NCI-H526 treated with DMSO at 0.1 percent for 48 hours (cell line): ENCODE data around the gene HPCAL1.

Experiments
- DNase-seq: peaks from one replicate; lab custom pipeline; 2025; lab: John Stamatoyannopoulos, UW

Gene HPCAL1

DNA sequence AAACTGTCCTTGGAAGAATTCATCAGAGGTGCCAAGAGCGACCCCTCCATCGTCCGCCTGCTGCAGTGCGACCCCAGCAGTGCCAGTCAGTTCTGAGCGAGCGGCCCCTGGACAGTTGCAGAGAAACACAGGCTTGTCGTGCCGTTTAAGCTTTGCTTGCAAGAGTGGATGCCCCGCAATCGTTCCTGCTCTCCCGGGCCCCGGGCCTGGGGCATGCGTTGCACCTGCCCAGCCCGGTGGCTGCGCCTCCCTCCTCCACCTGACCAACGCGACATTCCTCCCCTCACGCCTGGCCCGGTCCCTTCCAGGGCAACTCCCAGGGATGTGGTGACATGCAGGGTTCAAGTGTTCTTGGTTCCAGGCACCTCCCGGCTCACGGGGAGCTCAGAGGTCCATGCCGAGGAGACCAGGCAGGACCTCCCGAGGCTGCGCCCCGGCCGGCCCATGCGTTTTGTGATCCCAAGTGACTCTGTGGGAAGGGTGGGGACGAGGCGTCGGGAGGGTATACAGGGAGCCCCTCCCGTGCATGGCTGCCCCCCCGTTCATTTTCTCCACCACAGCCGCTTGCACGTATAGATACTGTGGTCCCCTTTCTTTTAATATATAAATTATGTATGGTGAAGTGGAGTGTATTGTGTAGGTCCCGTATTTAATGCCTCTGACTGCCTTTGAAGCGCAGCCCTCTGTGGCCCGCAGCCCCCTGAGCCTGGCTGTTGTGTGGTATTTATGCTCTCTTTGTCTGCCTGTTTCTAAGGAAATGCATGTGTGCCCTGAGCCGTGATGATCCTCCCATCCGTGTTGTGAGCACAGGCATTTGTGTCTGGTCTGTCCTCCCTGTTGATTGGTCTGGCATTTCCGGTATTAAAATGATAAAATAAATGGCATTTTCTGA lies 124.3 kb downstream of the HPCAL1 start:
- DNase-seq = no peak

DNA sequence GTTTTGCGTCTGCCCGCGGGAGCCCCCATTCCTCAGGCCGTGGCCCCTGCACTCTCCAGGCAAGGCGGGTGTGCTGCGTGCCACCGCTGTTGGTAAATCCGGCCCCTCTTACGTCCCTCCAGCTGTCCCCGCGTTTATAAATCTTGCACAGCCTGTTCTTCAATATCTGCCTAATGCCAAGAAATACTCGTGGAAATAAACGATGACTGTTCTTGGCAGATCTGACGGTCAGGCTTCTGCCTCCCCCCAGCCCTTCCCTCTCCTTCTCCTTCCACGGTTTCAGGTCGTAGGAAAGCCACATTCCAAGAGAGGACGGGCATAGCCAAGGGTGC lies 124.9 kb downstream of the HPCAL1 start:
- DNase-seq = no peak

DNA sequence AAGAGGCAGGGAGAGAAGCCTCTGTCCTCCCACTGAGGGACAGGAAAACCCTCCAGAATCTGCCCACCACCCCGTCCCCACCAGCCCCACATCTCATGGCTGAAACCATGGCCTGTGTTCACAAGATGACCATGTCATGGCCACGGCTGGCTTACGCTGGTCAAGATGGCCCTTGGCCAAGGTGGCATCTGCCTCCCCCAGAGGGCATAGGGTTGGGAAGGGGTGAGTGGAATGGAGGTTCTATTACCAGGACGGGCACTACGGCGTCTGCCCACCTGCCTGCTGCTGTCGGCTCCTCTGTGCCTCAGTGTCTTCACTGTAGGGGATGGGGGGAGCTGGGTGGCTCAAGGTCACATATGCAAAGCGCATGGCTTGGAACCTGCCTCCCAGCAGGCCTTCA lies 125.7 kb downstream of the HPCAL1 start:
- no peak for DNase-seq

DNA sequence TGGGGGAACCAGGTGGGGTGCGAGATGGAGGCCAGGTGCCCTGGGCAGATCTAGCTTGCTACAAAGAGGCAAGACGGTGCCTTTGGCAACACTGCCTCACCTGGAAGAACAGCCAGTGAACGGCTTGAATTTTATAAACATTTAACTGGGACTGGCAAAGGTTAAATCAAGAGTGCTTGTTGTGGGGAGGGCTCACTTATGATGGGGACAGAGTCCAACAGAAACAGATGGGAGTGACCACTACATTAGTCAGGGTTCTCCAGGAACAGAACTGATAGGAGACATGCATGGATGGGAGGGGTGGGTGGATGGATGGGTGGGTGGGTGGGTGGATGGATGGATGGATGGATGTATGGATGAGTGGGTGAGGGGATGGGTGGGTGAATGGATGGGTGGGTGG lies 126.2 kb downstream of the HPCAL1 start:
- no peak for DNase-seq

DNA sequence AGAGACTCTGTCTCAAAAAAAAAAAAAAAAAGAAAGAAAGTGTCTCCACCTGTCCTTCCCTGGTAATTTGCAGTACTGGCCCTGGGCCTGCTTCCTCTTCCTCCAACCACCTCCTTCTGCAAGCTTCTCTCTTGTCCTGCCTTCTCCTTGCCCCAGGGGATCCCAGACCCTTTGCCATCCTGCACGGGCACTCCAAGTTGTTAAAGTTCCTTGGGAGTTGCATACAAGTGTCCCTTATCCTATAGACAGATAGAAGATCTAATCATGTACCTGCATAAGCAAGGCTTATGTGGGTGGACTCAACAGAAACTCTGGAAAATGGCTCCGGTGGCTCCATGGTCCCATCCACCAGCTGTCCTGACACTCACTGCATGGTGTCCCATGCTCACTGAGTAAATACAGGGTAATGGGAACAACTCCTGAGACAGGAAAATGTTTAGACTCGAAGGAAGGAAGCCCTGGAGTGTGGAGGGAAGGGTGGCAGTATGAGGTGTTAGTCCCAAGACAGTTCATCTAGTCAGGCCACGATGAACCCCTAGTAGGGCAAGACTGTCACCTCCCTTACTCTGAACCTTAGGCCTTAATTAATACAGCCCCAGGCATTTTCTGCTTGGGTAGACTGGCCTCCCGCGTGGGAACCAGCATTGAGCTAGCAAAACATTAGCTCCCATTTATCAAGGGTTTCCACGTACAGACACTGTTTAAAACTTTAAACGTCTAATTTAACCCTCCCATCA lies 128.3 kb downstream of the HPCAL1 start:
- DNase-seq = no peak

DNA sequence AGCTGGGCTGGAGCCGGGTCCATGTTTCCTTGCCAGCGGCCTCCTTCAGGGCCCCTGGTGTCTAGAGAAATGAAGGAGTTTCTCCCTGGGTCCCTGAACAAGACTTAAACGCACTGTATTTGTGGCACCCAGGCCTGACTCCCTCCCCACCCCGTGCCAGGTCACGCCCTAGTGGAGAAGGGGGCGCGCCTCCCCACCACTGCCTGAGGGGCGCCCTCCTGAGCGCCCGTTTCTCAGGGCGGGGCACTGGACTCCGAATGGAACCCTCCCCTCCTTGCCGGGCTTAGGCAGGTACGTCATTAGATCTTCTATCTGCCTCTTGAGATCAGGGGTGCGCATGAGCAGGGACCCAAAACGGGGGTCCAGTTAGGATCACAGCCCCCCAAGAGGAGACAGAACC lies 129.1 kb downstream of the HPCAL1 start:
- DNase-seq = no peak

DNA sequence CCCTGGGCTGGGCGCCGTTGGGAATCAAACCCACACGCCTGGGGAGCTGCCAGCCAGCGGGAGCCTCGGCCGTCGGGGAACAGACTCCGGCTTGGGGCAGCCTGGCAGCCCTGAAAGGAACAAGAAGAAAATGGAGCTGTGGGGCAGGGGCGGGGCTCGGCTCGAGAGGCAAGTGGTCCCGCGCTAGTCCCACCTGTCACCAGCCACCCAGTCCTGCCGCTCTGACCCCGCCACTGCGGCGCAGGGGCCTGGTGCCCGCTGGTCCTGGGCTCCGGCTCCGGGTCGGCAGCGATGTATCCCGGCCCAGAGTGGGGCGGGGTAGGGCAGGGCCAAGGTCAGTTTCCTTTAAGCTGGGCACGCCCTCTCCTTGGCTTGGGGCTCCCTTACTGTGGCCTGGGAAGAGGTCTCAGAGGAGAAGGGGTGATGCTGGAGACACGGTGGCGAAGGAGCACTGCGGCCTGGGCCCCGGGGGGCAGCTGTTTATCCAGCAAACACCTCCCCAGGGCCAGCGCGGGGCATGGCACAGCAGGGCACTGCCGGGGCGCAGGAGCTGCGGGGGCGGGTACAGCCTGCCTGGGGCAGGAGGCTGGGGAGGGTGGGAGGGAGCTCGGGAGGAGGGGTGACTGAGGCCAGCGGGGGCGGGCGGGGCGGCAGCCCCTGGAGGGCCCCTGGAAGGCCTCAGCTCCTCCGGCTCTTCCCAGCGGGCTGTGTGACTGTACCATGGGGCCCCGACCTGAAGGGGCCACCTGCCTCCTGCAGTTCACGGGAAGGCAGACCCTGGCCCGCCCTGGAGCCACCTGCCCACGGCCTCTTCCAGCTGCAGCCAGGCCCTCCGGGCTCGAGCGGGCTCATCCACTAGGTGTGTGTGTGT lies 129.8 kb downstream of the HPCAL1 start:
- no peak for DNase-seq

DNA sequence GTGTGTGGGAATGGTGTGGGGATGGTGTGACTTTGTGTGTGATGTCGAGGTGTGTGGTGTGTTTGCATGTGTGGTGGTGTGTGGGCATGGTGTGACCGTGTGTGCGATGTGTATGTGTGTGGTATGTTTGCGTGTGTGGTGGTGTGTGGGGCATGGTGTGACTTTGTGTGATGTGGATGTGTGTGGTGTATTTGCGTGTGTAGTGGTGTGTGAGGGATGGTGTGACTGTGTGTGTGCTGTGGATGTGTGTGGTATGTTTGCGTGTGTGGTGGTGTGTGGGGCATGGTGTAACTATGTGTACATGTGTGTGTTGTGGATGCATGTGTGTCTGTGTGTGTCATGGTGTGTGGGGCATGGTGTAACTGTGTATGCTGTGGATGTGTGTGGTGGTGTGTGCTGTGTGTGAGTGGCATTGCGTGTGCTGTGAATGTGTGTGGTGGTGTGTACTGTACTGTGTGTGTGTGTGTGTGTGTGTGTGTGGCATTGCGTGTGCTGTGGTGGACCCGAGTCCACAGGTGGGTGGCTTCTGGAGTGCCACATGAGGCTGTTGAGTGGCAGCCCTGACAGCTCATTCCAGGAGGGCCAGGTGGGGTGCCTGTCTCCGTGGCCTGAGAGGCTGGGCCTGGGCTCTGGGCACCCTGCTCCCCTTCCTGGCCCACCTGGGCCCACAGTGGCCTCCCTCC lies 130.7 kb downstream of the HPCAL1 start:
- DNase-seq = no peak

DNA sequence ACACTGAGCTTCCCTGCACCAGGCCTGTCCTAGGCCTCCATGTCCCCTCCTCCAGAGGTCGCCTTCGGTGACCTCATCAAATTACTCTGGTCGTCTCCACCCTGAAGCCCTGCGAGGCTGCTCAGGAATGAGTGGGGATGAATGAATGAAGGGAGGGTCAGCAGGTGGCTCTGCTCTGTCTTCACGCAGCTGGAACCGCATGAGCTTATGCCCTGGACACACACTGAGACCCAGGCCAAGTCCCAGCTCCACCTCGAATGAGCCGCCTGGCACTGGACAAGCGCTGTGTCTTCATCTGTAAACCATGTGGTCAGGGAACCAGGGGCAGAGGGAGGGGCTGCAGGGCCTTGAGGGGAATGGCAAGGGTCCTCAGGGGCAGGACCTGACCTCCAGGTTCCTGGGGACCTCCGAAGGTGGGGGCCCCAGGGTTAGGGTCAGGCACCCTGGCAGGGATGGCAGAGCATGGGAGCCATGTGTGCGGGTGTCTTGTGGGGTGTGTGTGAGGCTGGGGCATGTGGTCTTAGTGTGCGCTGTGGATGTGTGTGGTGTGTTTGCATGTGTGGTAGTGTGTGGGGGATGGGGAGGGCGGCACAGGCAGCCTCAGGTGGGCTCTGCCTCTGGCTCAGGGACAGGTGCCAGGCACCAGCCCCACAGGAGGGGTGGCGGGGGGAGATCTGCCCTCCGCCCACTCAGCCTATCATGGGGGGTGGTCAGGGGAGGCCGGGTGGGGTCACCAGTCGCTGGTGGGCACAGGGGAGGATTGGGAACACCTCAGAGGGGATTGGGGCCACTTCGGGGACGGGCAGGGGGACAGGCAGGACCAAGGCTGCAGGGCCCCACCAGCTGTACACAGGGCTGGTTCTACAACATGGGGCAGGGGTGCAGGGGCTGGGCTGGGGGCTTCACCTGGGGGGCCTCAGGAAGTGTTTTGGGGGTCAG lies 131.5 kb downstream of the HPCAL1 start:
- DNase-seq = no peak

DNA sequence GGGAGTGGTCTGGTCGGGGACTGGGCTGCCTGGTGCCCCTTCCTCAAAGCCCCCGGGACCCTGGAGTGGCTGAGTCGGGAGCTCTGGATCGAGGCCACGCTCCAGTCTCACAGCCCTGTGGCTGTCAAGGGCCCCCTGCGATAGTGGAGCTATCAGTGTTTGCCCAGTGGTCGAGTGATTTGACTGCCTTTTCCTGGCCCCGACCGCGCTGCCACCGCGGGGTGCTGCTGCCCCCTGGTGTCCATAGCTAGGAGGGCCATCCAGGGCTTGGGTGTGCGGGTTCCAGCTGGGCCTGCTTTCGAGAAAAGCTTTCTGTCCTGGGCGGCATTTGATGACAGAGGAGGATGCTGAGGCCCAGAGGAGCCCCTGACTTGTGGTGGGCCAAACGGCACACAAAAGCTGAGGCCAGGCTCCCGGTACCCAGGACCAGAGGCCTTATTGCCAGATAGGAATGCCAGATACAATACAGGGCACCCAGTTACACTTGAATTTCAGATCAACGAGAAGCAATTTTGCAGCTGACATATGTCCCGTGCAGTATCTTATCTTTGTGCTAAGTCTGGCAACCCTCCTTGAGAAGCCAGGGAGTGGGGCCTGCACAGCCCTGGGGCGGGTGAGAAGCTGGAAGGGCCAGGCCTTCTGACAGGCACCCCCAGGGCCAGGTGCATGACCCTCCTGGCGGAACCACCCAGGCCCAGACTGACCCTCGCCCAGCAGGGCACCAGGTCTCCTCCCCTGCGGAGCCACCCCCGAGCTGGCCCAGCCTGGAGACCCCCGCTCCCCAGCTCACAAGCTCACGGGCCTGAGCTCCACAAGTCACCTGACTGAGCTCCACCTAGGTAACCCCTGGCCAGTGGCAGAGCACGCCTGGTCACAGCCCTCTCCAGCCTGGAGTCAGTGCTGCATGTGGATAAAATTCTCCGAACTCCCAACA lies 132.4 kb downstream of the HPCAL1 start:
- DNase-seq = peak; percentile 29

DNA sequence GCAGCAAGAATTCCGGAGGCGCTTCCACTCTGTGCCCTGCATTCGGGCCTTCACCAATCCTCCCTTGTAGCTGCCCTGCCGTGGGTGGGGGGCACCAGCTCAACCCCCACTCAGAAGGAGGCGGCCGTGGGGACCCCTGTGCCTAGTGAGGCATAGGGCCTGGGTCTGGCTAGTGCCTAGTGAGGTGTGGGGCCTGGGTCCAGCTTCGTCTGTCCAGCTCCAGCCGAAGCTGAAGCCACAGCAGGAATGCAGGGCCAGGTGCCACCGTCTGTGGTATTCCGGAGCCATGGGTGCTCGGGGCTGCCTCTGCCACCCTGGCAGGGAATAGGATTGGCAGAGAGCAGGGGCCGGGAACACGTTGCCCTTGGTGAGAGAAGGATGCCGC lies 133.1 kb downstream of the HPCAL1 start:
- DNase-seq = no peak

DNA sequence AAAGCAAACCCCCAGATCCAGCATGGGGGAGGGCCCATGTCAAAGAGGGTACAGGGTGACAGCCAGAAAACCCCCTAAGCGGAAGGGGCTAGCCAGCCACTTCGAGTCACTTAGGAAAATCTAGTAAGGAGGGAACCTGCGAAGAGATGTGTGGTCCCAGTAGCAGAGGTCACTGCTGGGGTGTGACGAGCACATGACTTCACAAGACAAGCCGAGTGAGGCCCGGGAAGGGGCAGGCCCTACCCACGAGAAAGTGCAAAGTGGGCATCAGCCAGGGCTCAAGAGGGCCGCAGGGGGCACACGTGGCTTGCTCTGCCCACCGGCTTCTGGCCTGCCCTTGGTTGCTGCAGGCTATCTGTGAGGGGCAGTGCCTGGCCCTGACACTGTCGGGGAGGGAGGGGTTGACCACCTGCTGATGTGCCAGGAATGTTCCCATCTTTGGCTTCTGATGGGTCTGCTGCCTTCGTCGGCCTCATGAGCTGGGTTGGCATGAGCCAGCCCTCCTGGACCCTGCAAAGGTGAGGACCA lies 133.9 kb downstream of the HPCAL1 start:
- no peak for DNase-seq

DNA sequence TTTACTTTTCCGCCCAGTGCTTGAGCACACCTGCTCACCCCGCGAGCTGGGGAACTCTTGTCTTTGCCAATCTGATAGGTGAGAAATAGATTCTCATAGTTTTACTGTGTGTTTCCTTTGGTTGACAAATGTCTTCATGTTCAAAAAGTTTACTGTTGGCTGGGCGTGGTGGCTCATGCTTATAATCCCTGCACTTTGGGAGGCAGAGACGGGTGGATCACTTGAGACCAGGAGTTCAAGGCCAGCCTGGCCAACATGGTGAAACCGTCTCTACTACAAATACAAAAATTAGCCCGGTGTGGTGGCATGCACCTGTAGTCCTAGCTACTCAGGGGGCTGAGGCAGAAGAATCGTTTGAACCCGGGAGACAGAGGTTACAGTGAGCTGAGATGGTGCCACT lies 135.1 kb downstream of the HPCAL1 start:
- DNase-seq = no peak

DNA sequence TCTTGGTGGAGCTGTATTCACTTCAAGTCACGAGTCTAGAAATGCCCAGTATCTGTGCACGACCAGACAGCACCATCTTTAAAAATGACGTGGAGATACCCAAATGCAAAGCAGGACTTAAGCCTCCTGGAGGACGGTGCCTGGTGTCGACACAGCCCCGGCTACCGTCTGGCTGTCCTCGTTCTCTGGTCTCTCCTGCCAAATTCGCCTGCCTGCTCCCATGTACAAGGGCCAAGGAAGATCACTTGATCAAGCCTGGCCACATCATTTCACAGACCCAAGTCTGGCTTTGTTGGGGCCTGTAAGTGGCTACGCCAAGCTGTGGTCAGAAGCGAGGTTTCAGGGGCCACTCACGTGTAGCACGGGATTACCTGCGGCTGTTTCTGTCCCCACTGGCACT lies 136.0 kb downstream of the HPCAL1 start:
- no peak for DNase-seq

DNA sequence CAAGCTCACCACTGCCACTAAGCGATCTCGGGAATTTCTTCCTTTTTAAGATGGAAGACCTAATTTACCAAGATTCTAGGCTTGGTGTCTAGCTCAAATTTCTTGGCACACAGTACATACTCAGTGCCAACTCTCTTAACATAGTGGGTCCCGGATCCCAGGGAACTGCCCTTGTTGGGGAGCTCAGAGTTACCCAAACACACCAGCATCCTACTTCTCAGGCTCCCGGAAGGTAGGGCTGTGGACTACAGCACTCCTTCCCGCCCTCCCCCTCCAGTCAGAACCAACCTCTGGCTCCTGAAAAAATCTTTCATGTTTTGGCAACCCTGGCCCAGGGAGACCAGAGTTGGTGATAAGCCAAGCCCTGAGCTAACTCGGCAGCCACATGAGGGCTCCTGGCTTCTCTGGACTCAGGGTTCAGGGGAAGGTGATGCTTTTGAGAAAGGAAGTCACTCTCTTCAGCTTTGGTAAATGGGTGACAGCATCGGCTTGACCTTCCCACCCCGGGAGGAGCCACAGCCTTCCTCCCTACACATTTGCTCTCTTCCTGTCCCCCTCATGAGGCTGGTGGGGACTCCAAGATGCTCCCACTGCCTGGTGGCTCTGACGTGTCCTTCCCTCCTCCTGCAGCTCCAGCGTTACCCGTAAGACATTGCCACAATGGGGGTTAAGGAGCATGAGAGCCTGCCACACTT lies 136.6 kb downstream of the HPCAL1 start:
- no peak for DNase-seq

DNA sequence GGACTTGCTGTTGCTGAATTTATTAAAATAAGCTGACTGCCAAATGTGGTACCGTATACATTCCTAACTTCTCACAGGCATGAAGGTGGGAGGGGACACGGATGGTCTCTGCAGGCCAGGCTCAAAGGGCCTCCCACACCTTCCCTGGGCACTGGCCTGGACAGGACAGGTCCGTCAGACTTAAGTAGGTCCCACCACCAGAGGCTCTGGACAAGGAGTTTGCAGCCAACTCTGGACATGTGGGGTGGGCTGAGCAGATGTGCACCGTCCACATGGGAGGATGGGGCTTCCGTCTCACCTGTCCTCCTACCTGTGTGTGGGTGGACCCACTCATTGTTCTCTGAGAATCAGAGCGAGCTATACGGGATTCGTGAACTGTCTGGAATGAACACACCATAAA lies 137.3 kb downstream of the HPCAL1 start:
- no peak for DNase-seq

DNA sequence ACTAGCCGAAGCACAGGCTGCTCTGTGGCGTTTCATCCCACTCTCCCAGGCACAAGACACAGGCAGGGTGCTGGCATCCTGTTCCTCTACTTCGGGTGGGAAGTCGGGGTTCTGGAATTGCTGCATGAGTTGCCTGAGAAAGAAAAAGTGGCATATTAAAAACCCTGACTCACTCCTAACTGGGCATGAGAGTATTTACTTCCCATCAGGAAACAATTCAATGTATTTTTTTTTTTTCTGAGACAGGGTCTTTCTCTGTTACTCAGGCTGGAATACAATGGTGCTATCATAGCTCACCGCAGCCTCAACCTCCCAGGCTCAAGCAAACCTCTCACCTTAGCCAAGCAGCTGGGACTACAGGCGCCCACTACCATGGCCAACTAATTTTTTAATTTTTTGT lies 138.0 kb downstream of the HPCAL1 start:
- no peak for DNase-seq

DNA sequence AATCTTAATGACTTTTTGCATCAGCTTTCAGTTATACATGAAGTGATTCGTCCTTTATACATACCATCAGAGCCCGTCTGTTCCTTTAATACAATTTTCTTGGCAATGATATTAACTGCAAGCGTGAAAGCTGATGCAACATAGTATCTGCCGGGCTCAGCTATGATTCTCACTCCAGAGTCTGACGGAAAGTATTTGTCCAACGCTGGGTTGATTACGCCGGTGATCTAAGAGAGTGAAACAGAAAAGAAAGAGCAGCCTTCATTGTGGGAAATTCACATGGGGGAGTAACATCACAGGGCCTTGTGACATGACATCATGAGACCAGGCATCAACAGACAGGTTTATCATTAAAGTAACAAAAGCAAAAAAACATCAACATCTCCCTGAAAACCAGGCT lies 139.2 kb downstream of the HPCAL1 start:
- DNase-seq = no peak
